PC-3 (cell line): Measurements from ENCODE around the gene OR5M11.
"Not testable (repeated sequence)": the region's sequence is repeated elsewhere in the genome, so short reads cannot be mapped to it uniquely, and the experiment has no call there.

Experiments used
- CTCF ChIP-seq: fragments of 300-600 bp; sonication (generic); conservative IDR thresholded peaks from 2 replicates; pipeline ENCODE4 v1.5.1; 2017; ENCODE audit warnings: antibody characterized with exemption, low read depth, mild to moderate bottlenecking, low read length
- EZH2 ChIP-seq: fragments of 300-600 bp; sonication (generic); IDR thresholded peaks from one replicate; pipeline ENCODE4 v1.6.1; 2017; ENCODE audit warnings: antibody characterized with exemption, mild to moderate bottlenecking, low read length; ENCODE audit not compliant: unreplicated experiment

DNA sequence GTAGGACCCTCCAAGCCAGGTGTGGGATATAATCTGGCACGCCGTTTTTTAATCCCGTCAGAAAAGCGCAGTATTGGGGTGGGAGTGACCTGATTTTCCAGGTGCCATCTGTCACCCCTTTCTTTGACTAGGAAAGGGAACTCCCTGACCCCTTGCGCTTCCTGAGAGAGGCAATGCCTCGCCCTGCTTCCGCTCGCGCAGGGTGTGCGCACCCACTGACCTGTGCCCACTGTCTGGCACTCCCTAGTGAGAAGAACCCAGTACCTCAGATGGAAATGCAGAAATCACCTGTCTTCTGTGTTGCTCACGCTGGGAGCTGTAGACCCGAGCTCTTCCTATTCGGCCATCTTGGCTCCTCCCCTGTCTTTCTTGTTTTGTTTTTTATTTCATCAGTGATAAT lies 11.6 kb upstream of the OR5M11 start:
- not testable (repeated sequence) for TF ChIP-seq CTCF, EZH2
